Stomach (tissue), 9 donors: ENCODE measurements around the gene HRCT1. TPM values are rescaled to one million over a fixed set of nuclear protein-coding genes. Genes with fewer than 3 reads are reported as not detected.

ENCODE experiments used
- DNase-seq, 2 donors: peaks; one replicate each; pipeline versions ENCODE4 v3.0.0 to v3.0.0-alpha.2; 2013 to 2019
- H3K27ac ChIP-seq, 5 donors: fragments of 200-600 bp in 4 of 5; sonication (generic) in 4 of 5; one replicate each; pipeline ENCODE4 v1.5.1; 2013 to 2019; ENCODE audit warnings: mild to moderate bottlenecking in 1 of 5, moderate library complexity in 1 of 5
- H3K27me3 ChIP-seq, 3 donors: fragments of 200-600 bp; sonication (generic); one replicate each; pipeline ENCODE4 v1.5.1; 2017 to 2019; ENCODE audit warnings: mixed run types in 1 of 3
- H3K36me3 ChIP-seq, 4 donors: fragments of 200-600 bp; sonication (generic); 1 replicate in 3 of 4; 2 replicates in 1 of 4; pipeline ENCODE4 v1.5.1; 2016 to 2019
- H3K4me1 ChIP-seq, 4 donors: fragments of 200-600 bp; sonication (generic); one replicate each; pipeline ENCODE4 v1.5.1; 2016 to 2019
- H3K4me3 ChIP-seq, 4 donors: fragments of 200-600 bp; sonication (generic) in 3 of 4; one replicate each; pipeline ENCODE4 v1.5.1; 2016 to 2019; ENCODE audit warnings: mild to moderate bottlenecking in 1 of 4
- H3K9me3 ChIP-seq, 4 donors: fragments of 200-600 bp; sonication (generic); one replicate each; pipeline ENCODE4 v1.5.1; 2016 to 2019
- CTCF ChIP-seq, 7 experiments: fragments of 450-650 bp in 4 of 7; fragments of 200-600 bp in 3 of 7; sonication (generic) in 3 of 7; IDR thresholded peaks; one replicate each; pipeline ENCODE4 v1.5.1; 2016 to 2019; ENCODE audit warnings: antibody characterized with exemption in 7 of 7, control low read depth in 2 of 7, mild to moderate bottlenecking in 1 of 7
- EP300 ChIP-seq: sonication (generic); formaldehyde crosslinking; IDR thresholded peaks from one replicate; pipeline ENCODE4 v1.6.1; 2017; ENCODE audit warnings: antibody characterized with exemption
- POLR2A ChIP-seq, 4 donors: fragments of 450-650 bp; IDR thresholded peaks; one replicate each; pipeline ENCODE4 v1.6.1; 2016; ENCODE audit warnings: antibody characterized with exemption in 4 of 4, control low read depth in 2 of 4, mild to moderate bottlenecking in 1 of 4, moderate library complexity in 1 of 4
- POLR2AphosphoS5 ChIP-seq, 3 donors: sonication (generic); formaldehyde crosslinking; IDR thresholded peaks; one replicate each; pipeline ENCODE4 v1.6.1; 2016; ENCODE audit warnings: antibody characterized with exemption in 3 of 3
- WGBS, 5 donors: extraction: QIAGEN DNeasy Blood & Tissue Kit in 3 of 5; methylation state at CpG; one replicate each; pipeline versions ENCODE4 v1.1.5 to v1.1.7; 2013 to 2018; 5-methylcytosine and 5-hydroxymethylcytosine counted together
- intact Hi-C: fragments of 100-400 bp; cut with DNase I; formaldehyde crosslinking; loops from one replicate; pipeline ENCODE4 v1.15.1; 2023; ENCODE audit warnings: low total_unique reads
- polyA plus RNA-seq, 3 donors: library from polyadenylated mRNA; stranded (reverse); fragments of 200-250 nt; gene quantifications; one replicate each; pipeline ENCODE4 v1.2.3, GENCODE V29; 2013
- total RNA-seq, 5 donors: library from RNA; depleted of rRNA; stranded (reverse); fragments of >200 nt; gene quantifications; one replicate each; pipeline versions ENCODE4 v1.1.0 to v1.2.3, GENCODE V29; 2014 to 2016
- donor health status: healthy with polysubstance abuse.
- donor health status: Bipolar disorder and iron deficiency.
- donor health status: healthy.

Gene HRCT1
- total and polyA plus RNA-seq, 8 donors, result 0.50 to 28.7 (median 5.3) TPM; not detected in 2

- Histone ChIP-seq H3K4me3 (no peak overlapping the region), H3K27ac (no peak overlapping the region), H3K27me3 (peaks cover 0 to 15% (median 0%) of the 10 kb centered on the region in 3 donors), H3K4me1 (peaks cover 0 to 7% (median 0%) of the 10 kb centered on the region in 4 donors), H3K9me3 (no peaks in the 10 kb centered on the region), H3K36me3 (no peaks in the 10 kb centered on the region)
- TF ChIP-seq POLR2A (IDR thresholded peaks at IDR 0.05) (no peak), CTCF (IDR thresholded peaks at IDR 0.05) (peak in 5 of 7 experiments; percentile 39 to 74 (median 69)), POLR2AphosphoS5 (IDR thresholded peaks at IDR 0.05) (peak in 1 of 3 donors; percentile 39)
- DNase-seq, result peak; percentile 64 to 93
- intact Hi-C loops, result loop anchor here (5.0 kb wide), 1 partner anchor 67 kb away; no protein-coding TSS in a partner anchor
- WGBS, 5 donors, result 5 to 7% (median 7%) methylated on average over 6 of the region's 6 CpGs
Measured at GRCh38 chr9:35954942-35955546, 49.0 kb downstream of the HRCT1 start.

- H3K4me3 ChIP-seq, result no peak overlapping the region
- H3K27me3 ChIP-seq, result peaks cover 0 to 15% (median 0%) of the 10 kb centered on the region in 3 donors
- H3K36me3 ChIP-seq, result no peaks in the 10 kb centered on the region
- H3K4me1 ChIP-seq, result peaks cover 0 to 13% (median 3%) of the 10 kb centered on the region in 4 donors
- WGBS, 5 donors, result 76 to 89% (median 80%) methylated on average over 5 of the region's 5 CpGs
- DNase-seq, result no peak
- H3K27ac ChIP-seq, result no peak overlapping the region
- TF ChIP-seq EP300 (no peak), POLR2A (IDR thresholded peaks at IDR 0.05) (no peak)
- intact Hi-C loops, result loop anchor here (5.0 kb wide), 1 partner anchor 66 kb away; no protein-coding TSS in a partner anchor
- H3K9me3 ChIP-seq, result no peaks in the 10 kb centered on the region
Measured at GRCh38 chr9:35956651-35957050, 50.6 kb downstream of the HRCT1 start.

Other genes with a start within 250 kb of the HRCT1 start
- over 10,000 TPM in 4 of 5 donors, 1,000 to 10,000 TPM in 1; 1,379 to 137,340 (median 23,544) TPM for gene RMRP, start 248.2 kb upstream of the HRCT1 start, total RNA-seq
- gene RMRP, start 248.2 kb upstream of the HRCT1 start, polyA plus RNA-seq, result 10 to 100 TPM in 1 of 3 donors, not detected in 2; 64.3 TPM
- 100 to 1,000 TPM in 1 of 5 donors, 10 to 100 TPM in 4; 15.6 to 104 (median 28.1) TPM for gene CCDC107, start 247.9 kb upstream of the HRCT1 start, total RNA-seq
- 10 to 100 TPM; 58.8 to 86.4 (median 69.7) TPM for gene CCDC107, start 247.9 kb upstream of the HRCT1 start, polyA plus RNA-seq
- gene ARHGEF39, start 241.0 kb upstream of the HRCT1 start, total RNA-seq, result 10 to 100 TPM in 3 of 5 donors, 1 to 10 TPM in 2; 1.8 to 58.3 (median 11.6) TPM
- 1 to 10 TPM; 2.8 to 4.3 (median 3.2) TPM for gene ARHGEF39, start 241.0 kb upstream of the HRCT1 start, polyA plus RNA-seq
- gene CA9, start 232.3 kb upstream of the HRCT1 start, total RNA-seq, result 100 to 1,000 TPM in 3 of 5 donors, 10 to 100 TPM in 1, 1 to 10 TPM in 1; 1.2 to 670 (median 161) TPM
- gene CA9, start 232.3 kb upstream of the HRCT1 start, polyA plus RNA-seq, result 100 to 1,000 TPM; 115 to 653 (median 541) TPM
- 1,000 to 10,000 TPM in 3 of 5 donors, 100 to 1,000 TPM in 2; 537 to 3,642 (median 1,228) TPM for gene TPM2, start 216.3 kb upstream of the HRCT1 start, total RNA-seq
- gene TPM2, start 216.3 kb upstream of the HRCT1 start, polyA plus RNA-seq, result 1,000 to 10,000 TPM in 1 of 3 donors, 100 to 1,000 TPM in 2; 460 to 2,257 (median 672) TPM
- 100 to 1,000 TPM; 169 to 399 (median 223) TPM for gene TLN1, start 174.0 kb upstream of the HRCT1 start, total RNA-seq
- 100 to 1,000 TPM in 1 of 3 donors, 10 to 100 TPM in 2; 53.2 to 141 (median 70.2) TPM for gene TLN1, start 174.0 kb upstream of the HRCT1 start, polyA plus RNA-seq
- gene CREB3, start 173.5 kb upstream of the HRCT1 start, total RNA-seq, result 10 to 100 TPM; 33.2 to 84.0 (median 79.1) TPM
- gene CREB3, start 173.5 kb upstream of the HRCT1 start, polyA plus RNA-seq, result 10 to 100 TPM; 29.4 to 40.5 (median 37.9) TPM
- 100 to 1,000 TPM in 3 of 5 donors, 10 to 100 TPM in 2; 29.8 to 210 (median 145) TPM for gene GBA2, start 157.0 kb upstream of the HRCT1 start, total RNA-seq
- 10 to 100 TPM; 26.5 to 38.9 (median 32.5) TPM for gene GBA2, start 157.0 kb upstream of the HRCT1 start, polyA plus RNA-seq
- gene RGP1, start 156.9 kb upstream of the HRCT1 start, total RNA-seq, result 10 to 100 TPM in 4 of 5 donors, 1 to 10 TPM in 1; 7.0 to 21.2 (median 14.7) TPM
- 10 to 100 TPM in 1 of 3 donors, 1 to 10 TPM in 2; 3.8 to 12.8 (median 7.2) TPM for gene RGP1, start 156.9 kb upstream of the HRCT1 start, polyA plus RNA-seq
- not detected for gene MSMP, start 151.9 kb upstream of the HRCT1 start, total RNA-seq
- gene MSMP, start 151.9 kb upstream of the HRCT1 start, polyA plus RNA-seq, result under 1 TPM in 1 of 3 donors, not detected in 2; 0.35 TPM
- 10 to 100 TPM in 3 of 5 donors, 1 to 10 TPM in 2; 3.1 to 75.5 (median 14.5) TPM for gene NPR2, start 114.6 kb upstream of the HRCT1 start, total RNA-seq
- 10 to 100 TPM in 1 of 3 donors, 1 to 10 TPM in 2; 4.0 to 11.4 (median 7.0) TPM for gene NPR2, start 114.6 kb upstream of the HRCT1 start, polyA plus RNA-seq
- gene SPAG8, start 93.9 kb upstream of the HRCT1 start, total RNA-seq, result 1 to 10 TPM in 2 of 5 donors, not detected in 3; 1.7 to 2.7 TPM
- 1 to 10 TPM in 1 of 3 donors, under 1 TPM in 2; 0.19 to 4.1 (median 0.98) TPM for gene SPAG8, start 93.9 kb upstream of the HRCT1 start, polyA plus RNA-seq
- 10 to 100 TPM in 4 of 5 donors, 1 to 10 TPM in 1; 8.4 to 22.7 (median 17.9) TPM for gene HINT2, start 91.2 kb upstream of the HRCT1 start, total RNA-seq
- 100 to 1,000 TPM in 2 of 3 donors, 10 to 100 TPM in 1; 98.1 to 131 (median 118) TPM for gene HINT2, start 91.2 kb upstream of the HRCT1 start, polyA plus RNA-seq
- gene FAM221B, start 77.5 kb upstream of the HRCT1 start, total RNA-seq, result not detected
- under 1 TPM in 1 of 3 donors, not detected in 2; 0.10 TPM for gene FAM221B, start 77.5 kb upstream of the HRCT1 start, polyA plus RNA-seq
- 10 to 100 TPM in 3 of 5 donors, 1 to 10 TPM in 2; 4.6 to 81.4 (median 11.6) TPM for gene TMEM8B, start 77.0 kb upstream of the HRCT1 start, total RNA-seq
- 1 to 10 TPM; 7.0 to 9.2 (median 7.0) TPM for gene TMEM8B, start 77.0 kb upstream of the HRCT1 start, polyA plus RNA-seq
- gene OR13J1, start 35.8 kb upstream of the HRCT1 start, total RNA-seq, result not detected
- not detected for gene OR13J1, start 35.8 kb upstream of the HRCT1 start, polyA plus RNA-seq
- gene SPAAR, start 3.3 kb downstream of the HRCT1 start, total RNA-seq, result 1 to 10 TPM in 2 of 5 donors, not detected in 3; 1.2 to 2.4 TPM
- gene SPAAR, start 3.3 kb downstream of the HRCT1 start, polyA plus RNA-seq, result under 1 TPM; 0.30 to 0.92 (median 0.68) TPM
- gene OR2S2, start 52.0 kb downstream of the HRCT1 start, total RNA-seq, result not detected
- gene OR2S2, start 52.0 kb downstream of the HRCT1 start, polyA plus RNA-seq, result not detected
- 10 to 100 TPM in 3 of 5 donors, 1 to 10 TPM in 2; 4.3 to 19.3 (median 13.3) TPM for gene RECK, start 130.7 kb downstream of the HRCT1 start, total RNA-seq
- 1 to 10 TPM; 2.3 to 4.7 (median 2.3) TPM for gene RECK, start 130.7 kb downstream of the HRCT1 start, polyA plus RNA-seq
- gene GLIPR2, start 230.5 kb downstream of the HRCT1 start, total RNA-seq, result 10 to 100 TPM in 4 of 5 donors, 1 to 10 TPM in 1; 3.5 to 40.6 (median 33.5) TPM
- 10 to 100 TPM; 22.0 to 37.9 (median 32.1) TPM for gene GLIPR2, start 230.5 kb downstream of the HRCT1 start, polyA plus RNA-seq